ENCODE results near the gene UGT3A1. TPM values are rescaled to one million over a fixed set of nuclear protein-coding genes. Genes with fewer than 3 reads are reported as not detected.
A peak's percentile ranks its signal among the peaks of the same experiment; 100 is the strongest.

The UGT3A1 gene
- total RNA-seq, 2 donors from 2014 or later: not detected

DNA sequence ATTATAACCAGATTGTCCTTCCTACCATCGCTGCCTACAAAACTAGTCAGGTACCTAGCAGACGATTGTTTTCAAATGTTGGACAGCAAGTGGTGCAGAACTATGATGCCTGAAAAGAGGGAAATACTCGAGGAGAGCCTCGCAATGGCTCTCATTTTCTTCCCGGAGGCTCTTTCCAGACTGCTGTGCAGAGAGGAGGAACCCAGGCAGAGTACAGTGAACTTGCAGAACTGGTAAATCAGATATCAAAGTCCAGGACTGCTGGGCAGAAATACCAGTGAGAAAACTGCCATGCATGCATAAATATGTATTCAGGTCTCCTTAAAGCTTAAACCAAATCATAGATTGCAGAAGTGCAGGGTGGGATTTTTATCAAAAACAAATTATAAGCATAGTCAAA, 26.4 kb upstream of the UGT3A1 start:
- TF ChIP-seq, protein P1, sequence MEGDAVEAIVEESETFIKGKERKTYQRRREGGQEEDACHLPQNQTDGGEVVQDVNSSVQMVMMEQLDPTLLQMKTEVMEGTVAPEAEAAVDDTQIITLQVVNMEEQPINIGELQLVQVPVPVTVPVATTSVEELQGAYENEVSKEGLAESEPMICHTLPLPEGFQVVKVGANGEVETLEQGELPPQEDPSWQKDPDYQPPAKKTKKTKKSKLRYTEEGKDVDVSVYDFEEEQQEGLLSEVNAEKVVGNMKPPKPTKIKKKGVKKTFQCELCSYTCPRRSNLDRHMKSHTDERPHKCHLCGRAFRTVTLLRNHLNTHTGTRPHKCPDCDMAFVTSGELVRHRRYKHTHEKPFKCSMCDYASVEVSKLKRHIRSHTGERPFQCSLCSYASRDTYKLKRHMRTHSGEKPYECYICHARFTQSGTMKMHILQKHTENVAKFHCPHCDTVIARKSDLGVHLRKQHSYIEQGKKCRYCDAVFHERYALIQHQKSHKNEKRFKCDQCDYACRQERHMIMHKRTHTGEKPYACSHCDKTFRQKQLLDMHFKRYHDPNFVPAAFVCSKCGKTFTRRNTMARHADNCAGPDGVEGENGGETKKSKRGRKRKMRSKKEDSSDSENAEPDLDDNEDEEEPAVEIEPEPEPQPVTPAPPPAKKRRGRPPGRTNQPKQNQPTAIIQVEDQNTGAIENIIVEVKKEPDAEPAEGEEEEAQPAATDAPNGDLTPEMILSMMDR (IDR thresholded peaks at IDR 0.05): no peak
- no peak overlapping the region for H3K9ac ChIP-seq (ENCODE audit: low read depth in 2 of 2, low read length in 2 of 2)
- H3K36me3 ChIP-seq: no peaks in the 10 kb centered on the region
- intact Hi-C loops (cut with DNase I): no loop called here
- H3K27ac ChIP-seq: no peak overlapping the region
- no peaks in the 10 kb centered on the region for H3K9me3 ChIP-seq
- no peak overlapping the region for H3K4me3 ChIP-seq
- DNase-seq: peak; percentile 31
- no peaks in the 10 kb centered on the region for H3K27me3 ChIP-seq
- no peaks in the 10 kb centered on the region for H3K4me1 ChIP-seq

DNA sequence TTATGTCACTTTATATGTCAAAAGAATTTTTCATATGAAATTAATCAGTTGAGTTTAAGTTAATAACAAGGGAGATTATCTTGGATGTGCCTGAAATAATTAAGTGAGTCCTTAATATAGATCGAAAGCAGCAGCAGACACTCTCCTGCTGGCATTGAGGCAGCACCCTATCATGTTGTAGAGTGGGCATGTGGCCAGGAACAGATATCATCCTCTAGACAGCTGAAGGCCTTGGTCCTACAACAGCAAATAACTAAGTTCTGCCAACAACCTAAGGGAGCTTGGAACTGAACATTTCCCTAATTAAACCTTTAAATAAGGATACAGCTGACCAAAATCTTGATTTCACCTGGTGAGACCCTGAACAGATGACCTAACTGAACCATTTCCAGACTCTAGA, 25.8 kb upstream of the UGT3A1 start:
- TF ChIP-seq, protein P1 (IDR thresholded peaks at IDR 0.05): no peak
- H3K9ac ChIP-seq (ENCODE audit: low read depth in 2 of 2, low read length in 2 of 2): no peak overlapping the region
- no peaks in the 10 kb centered on the region for H3K36me3 ChIP-seq
- H3K27me3 ChIP-seq: no peaks in the 10 kb centered on the region
- H3K9me3 ChIP-seq: no peaks in the 10 kb centered on the region
- intact Hi-C loops (cut with DNase I): no loop called here
- DNase-seq: no peak
- H3K4me3 ChIP-seq: no peak overlapping the region
- H3K27ac ChIP-seq: no peak overlapping the region
- H3K4me1 ChIP-seq: no peaks in the 10 kb centered on the region

DNA sequence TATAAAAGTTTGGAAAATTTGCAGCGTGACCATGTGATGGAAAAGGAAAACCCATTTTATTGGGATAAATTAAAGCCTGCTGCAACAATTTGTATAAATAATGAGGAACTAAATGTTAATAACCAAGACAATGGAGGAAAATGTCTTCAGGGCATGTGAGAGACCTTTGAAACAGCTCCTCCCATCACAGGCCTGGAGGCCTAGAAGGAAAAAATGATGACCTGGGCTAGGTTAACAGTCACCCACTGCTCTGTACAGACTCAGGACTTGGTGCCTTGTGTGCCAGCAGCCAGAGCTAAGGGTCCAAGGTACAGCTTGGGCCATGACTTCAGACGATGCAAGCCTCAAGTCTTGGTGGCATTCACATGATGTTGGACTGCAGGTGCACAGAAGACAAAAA, 22.0 kb upstream of the UGT3A1 start:
- H3K9me3 ChIP-seq: no peaks in the 10 kb centered on the region
- TF ChIP-seq, protein P1 (IDR thresholded peaks at IDR 0.05): no peak
- no peak overlapping the region for H3K27ac ChIP-seq
- no peaks in the 10 kb centered on the region for H3K4me1 ChIP-seq
- no peak overlapping the region for H3K4me3 ChIP-seq
- no peaks in the 10 kb centered on the region for H3K27me3 ChIP-seq
- intact Hi-C loops (cut with DNase I): no loop called here
- H3K9ac ChIP-seq (ENCODE audit: low read depth in 2 of 2, low read length in 2 of 2): no peak overlapping the region
- DNase-seq: no peak
- no peaks in the 10 kb centered on the region for H3K36me3 ChIP-seq

DNA sequence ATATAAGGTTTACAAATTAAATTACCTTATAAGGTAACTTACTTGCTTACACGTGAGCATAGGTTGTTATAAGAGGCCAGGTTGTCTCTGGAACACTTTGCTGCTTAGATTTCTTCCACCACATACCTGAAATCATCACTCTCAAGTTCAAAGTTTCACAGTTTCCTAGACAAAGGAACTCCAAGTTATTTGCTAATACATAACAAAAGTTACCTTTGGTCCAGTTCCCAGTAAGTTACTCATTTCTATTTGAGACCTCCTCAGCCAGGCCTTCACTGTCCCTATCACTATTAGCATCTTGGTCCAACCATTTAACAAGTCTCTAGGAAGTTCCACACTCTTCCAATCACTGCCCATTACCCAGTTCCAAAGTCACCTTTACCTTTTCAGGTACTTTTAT, 18.5 kb upstream of the UGT3A1 start:
- Histone ChIP-seq H3K27me3 (no peaks in the 10 kb centered on the region), H3K4me1 (no peaks in the 10 kb centered on the region), H3K27ac (no peak overlapping the region), H3K36me3 (no peaks in the 10 kb centered on the region), H3K9ac (ENCODE audit: low read depth in 2 of 2, low read length in 2 of 2) (no peak overlapping the region), H3K9me3 (no peaks in the 10 kb centered on the region), H3K4me3 (no peak overlapping the region)
- TF ChIP-seq, protein P1 (IDR thresholded peaks at IDR 0.05): no peak
- no peak for DNase-seq
- intact Hi-C loops (cut with DNase I): no loop called here

DNA sequence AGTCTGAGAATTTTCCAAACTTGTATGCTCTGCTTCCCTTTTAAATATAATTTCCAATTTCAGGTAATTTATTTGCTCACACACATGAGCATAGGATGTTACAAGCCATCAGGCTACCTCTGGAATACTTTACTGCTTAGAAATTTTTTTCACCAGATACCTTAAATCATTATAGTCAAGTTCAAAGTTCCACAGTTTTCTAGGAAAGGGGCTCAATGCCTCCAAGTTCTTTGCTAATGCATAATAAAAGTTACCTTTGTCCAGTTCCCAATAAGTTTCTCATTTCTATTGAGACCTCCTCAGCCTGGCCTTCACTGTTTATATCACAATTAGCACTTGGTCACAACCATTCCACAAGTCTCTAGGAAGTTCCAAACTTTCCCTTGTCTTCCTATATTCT, 16.2 kb upstream of the UGT3A1 start:
- Histone ChIP-seq H3K9ac (ENCODE audit: low read depth in 2 of 2, low read length in 2 of 2) (no peak overlapping the region), H3K9me3 (no peaks in the 10 kb centered on the region), H3K36me3 (no peaks in the 10 kb centered on the region), H3K4me3 (no peak overlapping the region), H3K27ac (no peak overlapping the region), H3K27me3 (no peaks in the 10 kb centered on the region), H3K4me1 (no peaks in the 10 kb centered on the region)
- no peak for DNase-seq
- intact Hi-C loops (cut with DNase I): no loop called here
- TF ChIP-seq, protein P1 (IDR thresholded peaks at IDR 0.05): no peak

DNA sequence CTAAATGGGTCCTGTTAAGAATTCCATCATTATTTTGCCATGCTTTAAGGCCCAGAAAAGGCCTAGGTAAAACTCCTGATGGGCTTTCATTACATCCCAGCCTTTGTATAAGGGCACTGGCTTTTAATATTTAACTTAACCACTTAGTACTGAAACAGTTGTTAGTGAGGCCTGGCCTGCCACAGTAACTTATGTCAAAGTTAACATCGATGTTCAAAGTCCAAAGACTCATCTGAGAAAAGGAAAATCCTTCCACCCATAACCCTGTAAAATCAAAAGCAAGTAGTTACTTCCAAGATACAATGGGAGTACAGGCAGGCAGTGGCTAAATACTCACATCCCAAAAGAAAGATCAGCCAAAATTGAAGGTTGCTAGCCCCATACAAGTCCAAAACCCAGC, 15.0 kb upstream of the UGT3A1 start:
- no peak overlapping the region for H3K4me3 ChIP-seq
- no peak for DNase-seq
- H3K4me1 ChIP-seq: no peaks in the 10 kb centered on the region
- no peaks in the 10 kb centered on the region for H3K27me3 ChIP-seq
- H3K9ac ChIP-seq (ENCODE audit: low read depth in 2 of 2, low read length in 2 of 2): no peak overlapping the region
- H3K27ac ChIP-seq: no peak overlapping the region
- intact Hi-C loops (cut with DNase I): no loop called here
- H3K36me3 ChIP-seq: no peaks in the 10 kb centered on the region
- TF ChIP-seq, protein P1 (IDR thresholded peaks at IDR 0.05): no peak
- H3K9me3 ChIP-seq: no peaks in the 10 kb centered on the region

All from colonic mucosa (tissue), 4 donors.